Upper lobe of right lung (tissue), 1 donor: ENCODE results near the gene KCNJ14. TPM values are rescaled to one million over a fixed set of nuclear protein-coding genes. Genes with fewer than 3 reads are reported as not detected.

Experiments used
- ATAC-seq: fragments of 200-7000 bp; cut with Tn5 transposase; one replicate; pipeline ENCODE4 v1.9.1; 2020; ENCODE audit warnings: mild to moderate bottlenecking, moderate library complexity
- DNase-seq: peaks from one replicate; pipeline ENCODE4 v3.0.0-alpha.2; 2020
- H3K27ac ChIP-seq: fragments of 200-600 bp; one replicate; pipeline ENCODE4 v1.8.0; 2022
- H3K27me3 ChIP-seq: fragments of 200-600 bp; one replicate; pipeline ENCODE4 v1.8.0; 2022; ENCODE audit warnings: mild to moderate bottlenecking
- H3K36me3 ChIP-seq: fragments of 200-600 bp; one replicate; pipeline ENCODE4 v1.8.0; 2022
- H3K4me1 ChIP-seq: fragments of 200-600 bp; one replicate; pipeline ENCODE4 v1.8.0; 2022
- H3K4me3 ChIP-seq: fragments of 200-600 bp; one replicate; pipeline ENCODE4 v1.8.0; 2022; ENCODE audit warnings: mild to moderate bottlenecking
- H3K9me3 ChIP-seq: fragments of 200-600 bp; one replicate; pipeline ENCODE4 v1.8.0; 2022
- CTCF ChIP-seq: fragments of 200-600 bp; IDR thresholded peaks from one replicate; pipeline ENCODE4 v1.8.0; 2022; ENCODE audit warnings: antibody characterized with exemption
- intact Hi-C: fragments of 100-400 bp; cut with DNase I; formaldehyde crosslinking; loops from one replicate; pipeline ENCODE4 v1.11.0; 2022
- total RNA-seq: library from RNA; stranded (reverse); fragmentation: NEBNext Ultra II Directional; extraction: Animal tissue kit (Norgen Biotek cat#: 25700); gene quantifications from one replicate; pipeline ENCODE4 v1.2.1, GENCODE V29; 2021
- donor health status: DM: no; HTN: yes; CAD: no; lungs with severe emphysema.

The KCNJ14 gene
- total RNA-seq, 1 donor from 2014 or later, result 1.1 TPM

DNA sequence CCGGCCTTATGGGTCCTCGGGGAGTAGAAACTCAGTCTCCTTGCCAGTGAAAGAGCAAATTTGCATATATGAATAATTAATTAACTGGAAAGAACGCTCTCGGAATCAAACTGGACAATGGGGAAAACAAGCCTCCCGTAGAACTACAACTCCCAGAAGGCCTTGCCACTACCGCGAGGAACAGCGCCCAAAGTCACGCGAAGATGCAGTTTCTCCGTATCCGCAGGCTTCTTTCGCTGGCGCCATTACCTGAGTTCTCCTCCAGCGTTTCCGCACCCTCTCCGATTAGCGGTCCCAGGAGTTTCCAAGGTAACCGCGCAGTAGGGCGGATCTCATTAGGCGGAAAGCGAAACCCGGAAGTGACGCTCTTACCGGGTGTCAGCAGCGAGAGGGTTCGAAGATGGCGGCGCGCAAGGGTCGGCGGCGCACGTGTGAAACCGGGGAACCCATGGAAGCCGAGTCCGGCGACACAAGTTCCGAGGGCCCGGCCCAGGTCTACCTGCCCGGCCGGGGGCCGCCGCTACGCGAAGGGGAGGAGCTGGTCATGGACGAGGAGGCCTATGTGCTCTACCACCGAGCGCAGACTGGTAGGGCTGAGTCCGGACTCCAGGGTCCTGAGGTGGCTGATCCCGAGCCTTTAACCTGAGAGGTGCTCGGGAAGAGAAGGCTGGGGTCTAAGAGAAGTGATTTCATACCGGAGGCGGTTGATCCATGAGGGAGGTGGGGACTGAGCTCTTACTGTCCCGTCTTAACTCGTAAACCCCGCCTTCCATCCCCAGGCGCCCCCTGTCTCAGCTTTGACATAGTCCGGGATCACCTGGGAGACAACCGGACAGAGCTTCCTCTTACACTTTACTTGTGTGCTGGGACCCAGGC is 9.5 kb upstream of the KCNJ14 start, which contains the start of gene GRWD1:
Gene GRWD1 (plus strand): TSS at position 378 of the 876 bp plus-strand sequence. CDS start 23 bp downstream, at position 401.
- TF ChIP-seq CTCF, result no peak
- Histone ChIP-seq H3K4me1 (peaks cover 13% of the 10 kb centered on the region), H3K9me3 (no peaks in the 10 kb centered on the region), H3K36me3 (peaks cover 42% of the 10 kb centered on the region), H3K27me3 (peaks cover 23% of the 10 kb centered on the region), H3K4me3 (peak within 1 kb of the TSS; percentile 100), H3K27ac (peak within 1 kb of the TSS; percentile 88)
- peak; percentile 92 for DNase-seq
- intact Hi-C loops, result no loop called here
- ATAC-seq, result peak; percentile 94

DNA sequence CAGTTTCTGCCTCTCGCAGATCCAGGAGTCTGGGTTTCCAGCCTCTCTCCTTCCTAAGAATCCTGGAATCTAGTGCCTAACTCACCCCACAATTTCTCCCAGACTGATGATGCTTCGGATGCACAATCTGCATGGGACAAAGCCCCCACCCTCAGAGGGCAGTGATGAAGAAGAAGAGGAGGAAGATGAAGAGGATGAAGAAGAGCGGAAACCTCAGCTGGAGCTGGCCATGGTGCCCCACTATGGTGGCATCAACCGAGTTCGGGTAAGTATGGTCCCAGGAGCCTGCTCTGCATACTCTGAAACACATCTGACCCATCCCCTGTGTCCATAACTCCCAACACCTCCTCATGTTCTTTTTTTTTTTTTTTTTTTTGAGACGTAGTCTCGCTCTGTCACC is 8.8 kb upstream of the KCNJ14 start:
- H3K36me3 ChIP-seq, result peaks cover 49% of the 10 kb centered on the region
- no peak for ATAC-seq
- peak overlapping the region; percentile 88 for H3K27ac ChIP-seq
- intact Hi-C loops, result no loop called here
- peaks cover 15% of the 10 kb centered on the region for H3K27me3 ChIP-seq
- H3K4me3 ChIP-seq, result peak overlapping the region; percentile 100
- TF ChIP-seq CTCF, result no peak
- no peaks in the 10 kb centered on the region for H3K9me3 ChIP-seq
- H3K4me1 ChIP-seq, result peaks cover 13% of the 10 kb centered on the region
- no peak for DNase-seq

DNA sequence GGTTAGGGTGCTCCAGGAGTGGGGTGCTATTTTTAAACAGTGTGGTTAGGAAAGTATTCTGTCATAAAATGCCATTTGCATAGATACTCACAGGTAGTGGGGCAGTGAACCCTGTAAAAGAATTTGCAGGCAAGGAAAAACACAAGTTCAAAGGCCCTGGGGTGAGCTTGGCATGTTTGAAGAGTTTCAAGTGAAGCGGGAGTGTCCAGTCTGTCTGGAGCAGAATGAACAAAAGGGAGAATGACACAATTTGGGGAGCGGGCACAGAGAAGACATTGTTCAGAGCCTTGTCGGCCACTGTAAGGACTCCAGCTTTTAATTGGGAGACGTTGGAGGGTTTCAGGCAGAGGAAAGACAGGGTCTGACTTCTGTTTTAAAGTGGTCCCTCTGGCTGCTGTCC is 6.8 kb upstream of the KCNJ14 start:
- Histone ChIP-seq H3K36me3 (peaks cover 69% of the 10 kb centered on the region), H3K9me3 (no peaks in the 10 kb centered on the region), H3K27me3 (peaks cover 7% of the 10 kb centered on the region), H3K27ac (no peak overlapping the region), H3K4me3 (no peak overlapping the region), H3K4me1 (peaks cover 13% of the 10 kb centered on the region)
- ATAC-seq (no peak), DNase-seq (no peak)
- intact Hi-C loops, result no loop called here
- TF ChIP-seq CTCF, result no peak

DNA sequence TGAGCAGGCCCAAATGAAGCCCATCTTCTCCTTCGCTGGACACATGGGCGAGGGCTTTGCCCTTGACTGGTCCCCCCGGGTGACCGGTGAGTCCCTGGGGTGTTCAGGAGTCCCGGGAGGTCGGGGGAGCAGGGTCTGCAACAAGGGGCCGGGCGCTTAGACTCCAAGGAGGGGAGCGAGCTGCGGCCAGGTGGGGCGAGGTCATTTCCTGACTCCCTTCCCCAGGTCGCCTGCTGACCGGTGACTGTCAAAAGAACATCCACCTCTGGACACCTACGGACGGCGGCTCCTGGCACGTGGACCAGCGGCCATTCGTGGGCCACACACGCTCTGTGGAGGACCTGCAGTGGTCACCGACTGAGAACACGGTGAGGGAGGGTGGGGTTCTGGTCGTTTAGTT is 4.9 kb upstream of the KCNJ14 start:
- H3K27ac ChIP-seq, result no peak overlapping the region
- no peaks in the 10 kb centered on the region for H3K27me3 ChIP-seq
- H3K9me3 ChIP-seq, result no peaks in the 10 kb centered on the region
- DNase-seq (no peak), ATAC-seq (no peak)
- intact Hi-C loops, result no loop called here
- H3K4me3 ChIP-seq, result no peak overlapping the region
- H3K4me1 ChIP-seq, result peaks cover 4% of the 10 kb centered on the region
- TF ChIP-seq CTCF, result no peak
- H3K36me3 ChIP-seq, result peaks cover 72% of the 10 kb centered on the region

GRCh38 chr19:48450863-48451262 is 4.5 kb upstream of the KCNJ14 start:
- DNase-seq, result no peak
- no peaks in the 10 kb centered on the region for H3K9me3 ChIP-seq
- no peak for ATAC-seq
- no peak overlapping the region for H3K27ac ChIP-seq
- H3K36me3 ChIP-seq, result peaks cover 76% of the 10 kb centered on the region
- TF ChIP-seq CTCF, result no peak
- no peaks in the 10 kb centered on the region for H3K27me3 ChIP-seq
- H3K4me3 ChIP-seq, result no peak overlapping the region
- intact Hi-C loops, result no loop called here
- H3K4me1 ChIP-seq, result peaks cover 4% of the 10 kb centered on the region
